Tibial artery (tissue), 4 donors: Measurements from ENCODE around the gene ST8SIA6.

Source experiments
- DNase-seq, 2 donors: peaks; one replicate each; pipeline ENCODE4 v3.0.0-alpha.2; 2019
- H3K27ac ChIP-seq, 2 donors: fragments of 200-600 bp; sonication (generic) in 1 of 2; 1 replicate in 1 of 2; 2 replicates in 1 of 2; pipeline ENCODE4 v1.5.1; 2018 to 2019; ENCODE audit warnings: mild to moderate bottlenecking in 1 of 2
- H3K27me3 ChIP-seq, 2 donors: fragments of 200-600 bp; sonication (generic) in 1 of 2; one replicate each; pipeline versions ENCODE4 v1.5.1 to v1.6.0; 2016 to 2019
- H3K36me3 ChIP-seq, 3 donors: fragments of 200-600 bp; sonication (generic) in 2 of 3; one replicate each; pipeline ENCODE4 v1.5.1; 2016 to 2019; ENCODE audit warnings: mild to moderate bottlenecking in 2 of 3
- H3K4me1 ChIP-seq, 4 donors: fragments of 200-600 bp; sonication (generic) in 2 of 4; 1 replicate in 3 of 4; 2 replicates in 1 of 4; pipeline ENCODE4 v1.5.1; 2016 to 2019
- H3K4me3 ChIP-seq, 2 donors: fragments of 200-600 bp; sonication (generic) in 1 of 2; 1 replicate in 1 of 2; 2 replicates in 1 of 2; pipeline ENCODE4 v1.5.1; 2018 to 2019; ENCODE audit warnings: mild to moderate bottlenecking in 2 of 2
- H3K9me3 ChIP-seq, 3 donors: fragments of 200-600 bp; sonication (generic) in 1 of 3; one replicate each; pipeline ENCODE4 v1.5.1; 2016 to 2019
- CTCF ChIP-seq, 2 experiments: fragments of 200-600 bp in 1 of 2; fragments of 450-650 bp in 1 of 2; IDR thresholded peaks; one replicate each; pipeline ENCODE4 v1.5.1; 2017 to 2019; ENCODE audit warnings: antibody characterized with exemption in 2 of 2, mild to moderate bottlenecking in 1 of 2, moderate library complexity in 1 of 2
- intact Hi-C: fragments of 100-400 bp; cut with DNase I; formaldehyde crosslinking; loops from one replicate; pipeline ENCODE4 v1.15.0; 2023; ENCODE audit warnings: low total_unique reads

ST8SIA6 gene

GRCh38 chr10:17396004-17396403, 58.4 kb downstream of the ST8SIA6 start:
- no peak for DNase-seq
- no peak overlapping the region for H3K4me3 ChIP-seq
- no peak for TF ChIP-seq CTCF (IDR thresholded peaks at IDR 0.05)
- H3K27ac ChIP-seq: no peak overlapping the region
- H3K36me3 ChIP-seq: no peaks in the 10 kb centered on the region
- no peaks in the 10 kb centered on the region for H3K9me3 ChIP-seq
- no peaks in the 10 kb centered on the region for H3K27me3 ChIP-seq
- H3K4me1 ChIP-seq: no peaks in the 10 kb centered on the region
- intact Hi-C loops: no loop called here

DNA sequence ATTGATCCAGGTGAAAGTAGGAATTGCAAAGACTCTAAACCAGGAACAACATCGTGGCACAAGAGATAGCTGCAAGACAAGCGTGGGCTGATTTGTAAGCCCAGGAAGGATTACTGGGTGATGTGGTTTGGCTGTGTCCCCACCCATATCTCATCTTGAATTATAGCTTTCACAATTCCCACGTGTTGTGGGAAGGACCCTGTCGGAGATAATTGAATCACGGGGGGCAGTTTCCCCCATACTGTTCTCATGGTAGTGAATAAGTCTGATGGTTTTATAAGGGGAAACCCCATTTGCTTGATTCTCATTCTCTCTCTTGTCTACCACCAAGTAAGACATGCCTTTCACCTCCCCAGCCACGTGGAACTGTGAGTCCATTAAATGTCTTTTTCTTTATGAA, 59.5 kb downstream of the ST8SIA6 start:
- no peak overlapping the region for H3K4me3 ChIP-seq
- no peaks in the 10 kb centered on the region for H3K4me1 ChIP-seq
- no peak overlapping the region for H3K27ac ChIP-seq
- no peaks in the 10 kb centered on the region for H3K9me3 ChIP-seq
- no peak for DNase-seq
- no peak for TF ChIP-seq CTCF (IDR thresholded peaks at IDR 0.05)
- no peaks in the 10 kb centered on the region for H3K36me3 ChIP-seq
- intact Hi-C loops: no loop called here
- H3K27me3 ChIP-seq: no peaks in the 10 kb centered on the region

GRCh38 chr10:17387861-17388503, 66.4 kb downstream of the ST8SIA6 start:
- Histone ChIP-seq H3K4me3 (no peak overlapping the region), H3K36me3 (no peaks in the 10 kb centered on the region), H3K4me1 (peaks cover 0 to 29% (median 21%) of the 10 kb centered on the region in 4 donors), H3K27ac (no peak overlapping the region), H3K27me3 (no peaks in the 10 kb centered on the region), H3K9me3 (no peaks in the 10 kb centered on the region)
- no peak for TF ChIP-seq CTCF (IDR thresholded peaks at IDR 0.05)
- DNase-seq: no peak
- intact Hi-C loops: no loop called here

DNA sequence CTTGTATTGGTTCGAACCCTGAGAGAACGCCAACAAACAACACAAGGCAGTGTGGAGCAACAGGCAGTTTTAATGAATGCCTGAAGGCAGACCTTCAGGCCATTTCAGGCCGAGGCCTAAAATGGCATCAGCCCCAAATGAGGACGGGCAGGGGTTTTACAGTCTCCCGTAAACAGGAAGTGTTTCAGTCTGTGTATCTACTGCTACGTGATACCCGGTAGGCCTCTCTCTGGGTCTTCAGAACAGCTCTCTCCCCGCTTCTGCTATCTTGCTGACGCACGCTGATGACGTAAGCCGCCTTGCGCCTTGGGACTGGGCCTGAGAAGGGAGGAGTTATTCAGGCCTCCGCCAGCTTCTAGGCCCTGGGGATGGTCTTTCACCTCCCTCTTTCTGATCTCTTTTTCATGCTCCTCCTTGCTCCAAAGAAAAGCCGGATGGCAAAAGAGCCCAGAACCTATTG, 67.7 kb downstream of the ST8SIA6 start:
- no peak for DNase-seq
- intact Hi-C loops: no loop called here

GRCh38 chr10:17386021-17386420, 68.4 kb downstream of the ST8SIA6 start:
- DNase-seq: no peak
- no peaks in the 10 kb centered on the region for H3K9me3 ChIP-seq

More for the DNA sequence above, 67.7 kb downstream of the ST8SIA6 start:
- H3K36me3 ChIP-seq: no peaks in the 10 kb centered on the region
- H3K4me3 ChIP-seq: no peak overlapping the region
- TF ChIP-seq CTCF (IDR thresholded peaks at IDR 0.05): no peak
- peaks cover 0 to 39% (median 29%) of the 10 kb centered on the region in 4 donors for H3K4me1 ChIP-seq
- no peaks in the 10 kb centered on the region for H3K9me3 ChIP-seq
- H3K27me3 ChIP-seq: no peaks in the 10 kb centered on the region
- no peak overlapping the region for H3K27ac ChIP-seq

More at GRCh38 chr10:17386021-17386420, 68.4 kb downstream of the ST8SIA6 start:
- no peak overlapping the region for H3K27ac ChIP-seq
- peaks cover 0 to 45% (median 35%) of the 10 kb centered on the region in 4 donors for H3K4me1 ChIP-seq
- H3K27me3 ChIP-seq: no peaks in the 10 kb centered on the region
- no peaks in the 10 kb centered on the region for H3K36me3 ChIP-seq
- no peak overlapping the region for H3K4me3 ChIP-seq
- intact Hi-C loops: no loop called here
- no peak for TF ChIP-seq CTCF (IDR thresholded peaks at IDR 0.05)
